HEK293 (cell line): ENCODE data around the gene ARPC5.

ENCODE experiments used
- ZNF549 ChIP-seq: fragments of 450-650 bp; IDR thresholded peaks from 2 replicates; pipeline ENCODE4 v1.5.1; 2018; ENCODE audit warnings: missing biosample characterization, missing genetic modification characterization, mild to moderate bottlenecking, inconsistent platforms, moderate library complexity
- TF ChIP-seq, protein P1 (sequence below): fragments of 450-650 bp; formaldehyde crosslinking; IDR thresholded peaks from 2 replicates; pipeline ENCODE4 v1.5.1; 2017; ENCODE audit warnings: missing biosample characterization, missing genetic modification characterization

GRCh38 chr1:183652547-183653461 lies 17.2 kb upstream of the ARPC5 start, which contains the start of gene APOBEC4:
- TF ChIP-seq, protein P1, sequence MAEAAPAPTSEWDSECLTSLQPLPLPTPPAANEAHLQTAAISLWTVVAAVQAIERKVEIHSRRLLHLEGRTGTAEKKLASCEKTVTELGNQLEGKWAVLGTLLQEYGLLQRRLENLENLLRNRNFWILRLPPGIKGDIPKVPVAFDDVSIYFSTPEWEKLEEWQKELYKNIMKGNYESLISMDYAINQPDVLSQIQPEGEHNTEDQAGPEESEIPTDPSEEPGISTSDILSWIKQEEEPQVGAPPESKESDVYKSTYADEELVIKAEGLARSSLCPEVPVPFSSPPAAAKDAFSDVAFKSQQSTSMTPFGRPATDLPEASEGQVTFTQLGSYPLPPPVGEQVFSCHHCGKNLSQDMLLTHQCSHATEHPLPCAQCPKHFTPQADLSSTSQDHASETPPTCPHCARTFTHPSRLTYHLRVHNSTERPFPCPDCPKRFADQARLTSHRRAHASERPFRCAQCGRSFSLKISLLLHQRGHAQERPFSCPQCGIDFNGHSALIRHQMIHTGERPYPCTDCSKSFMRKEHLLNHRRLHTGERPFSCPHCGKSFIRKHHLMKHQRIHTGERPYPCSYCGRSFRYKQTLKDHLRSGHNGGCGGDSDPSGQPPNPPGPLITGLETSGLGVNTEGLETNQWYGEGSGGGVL (tag by site-specific recombination) = no peak
- TF ChIP-seq ZNF549 = no peak
